ENCODE results near the gene PARD3. TPM values are rescaled to one million over a fixed set of nuclear protein-coding genes. Genes with fewer than 3 reads are reported as not detected.

The PARD3 gene
- total RNA-seq, 3 donors from 2014 or later, result 39.5 to 87.9 (median 47.0) TPM

DNA sequence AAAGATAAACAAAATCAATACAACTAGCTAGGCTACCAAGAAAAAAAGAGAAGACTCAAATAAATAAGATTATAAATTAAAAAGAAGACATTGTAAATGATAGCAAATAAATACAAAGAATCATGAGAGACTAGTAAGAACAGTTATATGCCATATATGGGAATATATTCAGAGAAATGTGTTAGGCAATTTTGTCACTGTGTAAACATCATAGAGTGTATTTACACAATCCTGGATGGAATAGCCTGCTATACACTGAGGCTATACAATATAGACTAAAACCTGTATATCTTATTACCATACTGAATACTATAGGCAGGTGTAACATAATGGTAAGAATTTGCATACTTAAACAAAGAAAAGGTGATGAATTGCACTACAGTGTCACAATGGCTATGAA is 717.4 kb downstream of the PARD3 start:
- no peaks in the 10 kb centered on the region for H3K4me1 ChIP-seq (ENCODE audit: low read depth)
- no peak overlapping the region for H3K4me3 ChIP-seq
- ATAC-seq, result no peak
- intact Hi-C loops (cut with DNase I, micrococcal nuclease), result no loop called here
- TF ChIP-seq, protein P1, sequence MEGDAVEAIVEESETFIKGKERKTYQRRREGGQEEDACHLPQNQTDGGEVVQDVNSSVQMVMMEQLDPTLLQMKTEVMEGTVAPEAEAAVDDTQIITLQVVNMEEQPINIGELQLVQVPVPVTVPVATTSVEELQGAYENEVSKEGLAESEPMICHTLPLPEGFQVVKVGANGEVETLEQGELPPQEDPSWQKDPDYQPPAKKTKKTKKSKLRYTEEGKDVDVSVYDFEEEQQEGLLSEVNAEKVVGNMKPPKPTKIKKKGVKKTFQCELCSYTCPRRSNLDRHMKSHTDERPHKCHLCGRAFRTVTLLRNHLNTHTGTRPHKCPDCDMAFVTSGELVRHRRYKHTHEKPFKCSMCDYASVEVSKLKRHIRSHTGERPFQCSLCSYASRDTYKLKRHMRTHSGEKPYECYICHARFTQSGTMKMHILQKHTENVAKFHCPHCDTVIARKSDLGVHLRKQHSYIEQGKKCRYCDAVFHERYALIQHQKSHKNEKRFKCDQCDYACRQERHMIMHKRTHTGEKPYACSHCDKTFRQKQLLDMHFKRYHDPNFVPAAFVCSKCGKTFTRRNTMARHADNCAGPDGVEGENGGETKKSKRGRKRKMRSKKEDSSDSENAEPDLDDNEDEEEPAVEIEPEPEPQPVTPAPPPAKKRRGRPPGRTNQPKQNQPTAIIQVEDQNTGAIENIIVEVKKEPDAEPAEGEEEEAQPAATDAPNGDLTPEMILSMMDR (IDR thresholded peaks at IDR 0.05), result no peak
- no peaks in the 10 kb centered on the region for H3K36me3 ChIP-seq (ENCODE audit: low read depth)
- peaks cover 17% of the 10 kb centered on the region for H3K9me3 ChIP-seq
- no peak for DNase-seq

GRCh38 chr10:34094961-34095360 is 720.1 kb downstream of the PARD3 start:
- H3K4me3 ChIP-seq, result no peak overlapping the region
- ATAC-seq (no peak), DNase-seq (no peak)
- no peaks in the 10 kb centered on the region for H3K4me1 ChIP-seq (ENCODE audit: low read depth)
- intact Hi-C loops (cut with DNase I, micrococcal nuclease), result no loop called here
- TF ChIP-seq, protein P1 (IDR thresholded peaks at IDR 0.05), result no peak
- peaks cover 17% of the 10 kb centered on the region for H3K9me3 ChIP-seq
- H3K36me3 ChIP-seq (ENCODE audit: low read depth), result no peaks in the 10 kb centered on the region

DNA sequence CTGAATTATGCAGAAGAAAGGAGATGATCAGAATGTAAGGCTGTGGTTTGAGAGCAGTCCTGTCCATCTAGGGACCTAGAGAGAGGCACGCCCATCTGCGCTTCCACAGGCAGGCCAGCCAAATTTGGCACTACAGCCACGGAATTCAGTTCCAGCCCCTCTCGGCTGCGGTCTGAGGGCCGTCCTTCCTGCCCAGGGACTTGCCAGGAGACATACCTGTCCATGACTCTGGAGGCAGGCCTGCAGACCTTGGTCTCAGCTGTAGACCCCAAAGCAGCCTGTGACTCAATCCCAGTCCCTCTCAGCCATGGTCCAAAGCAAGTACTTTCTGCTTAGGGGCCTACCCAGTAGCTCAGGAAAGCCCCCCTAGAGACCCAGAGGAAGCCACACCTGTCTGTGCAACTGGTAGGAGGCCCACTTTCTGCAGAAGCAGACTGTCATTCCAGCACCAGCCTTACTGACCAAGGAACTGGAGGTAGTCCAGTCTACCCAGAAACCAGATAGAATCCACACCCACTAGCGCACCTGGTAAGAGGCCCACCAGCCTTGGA is 720.9 kb downstream of the PARD3 start:
- TF ChIP-seq, protein P1 (IDR thresholded peaks at IDR 0.05), result no peak
- H3K4me1 ChIP-seq (ENCODE audit: low read depth), result no peaks in the 10 kb centered on the region
- ATAC-seq (no peak), DNase-seq (no peak)
- H3K36me3 ChIP-seq (ENCODE audit: low read depth), result no peaks in the 10 kb centered on the region
- no peak overlapping the region for H3K4me3 ChIP-seq
- intact Hi-C loops (cut with DNase I, micrococcal nuclease), result no loop called here
- peaks cover 17% of the 10 kb centered on the region for H3K9me3 ChIP-seq

DNA sequence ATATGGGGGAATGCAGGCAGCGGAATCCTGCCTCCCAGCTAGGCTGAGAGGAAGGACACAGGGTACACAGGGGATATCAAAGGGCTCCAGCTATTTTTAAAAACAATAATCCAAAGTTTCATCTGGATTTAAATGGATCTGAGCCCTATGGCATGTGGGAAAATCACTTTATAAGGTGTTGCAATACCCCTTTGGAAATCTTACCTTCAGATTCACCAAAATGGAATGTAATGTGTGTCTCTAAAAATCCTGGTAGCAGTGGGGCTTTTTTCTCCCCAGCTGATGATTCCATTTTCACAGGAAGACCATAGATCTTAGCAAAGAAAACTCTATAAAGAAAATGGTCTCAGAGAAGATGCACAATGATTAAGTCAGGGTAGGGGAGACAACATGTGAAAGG is 722.2 kb downstream of the PARD3 start:
- Histone ChIP-seq H3K9me3 (peaks cover 17% of the 10 kb centered on the region), H3K36me3 (ENCODE audit: low read depth) (no peaks in the 10 kb centered on the region), H3K4me1 (ENCODE audit: low read depth) (no peaks in the 10 kb centered on the region), H3K4me3 (no peak overlapping the region)
- TF ChIP-seq, protein P1 (IDR thresholded peaks at IDR 0.05), result no peak
- ATAC-seq (no peak), DNase-seq (no peak)
- intact Hi-C loops (cut with DNase I, micrococcal nuclease), result no loop called here

GRCh38 chr10:34091635-34092195 is 723.4 kb downstream of the PARD3 start:
- Histone ChIP-seq H3K4me1 (ENCODE audit: low read depth) (no peaks in the 10 kb centered on the region), H3K36me3 (ENCODE audit: low read depth) (no peaks in the 10 kb centered on the region), H3K4me3 (no peak overlapping the region), H3K9me3 (peaks cover 17% of the 10 kb centered on the region)
- DNase-seq (no peak), ATAC-seq (no peak)
- intact Hi-C loops (cut with DNase I, micrococcal nuclease), result no loop called here
- TF ChIP-seq, protein P1 (IDR thresholded peaks at IDR 0.05), result no peak
